Measurements from ENCODE around the gene AP1M1.
"Not testable (repeated sequence)": the region's sequence is repeated elsewhere in the genome, so short reads cannot be mapped to it uniquely, and the experiment has no call there.

DNA sequence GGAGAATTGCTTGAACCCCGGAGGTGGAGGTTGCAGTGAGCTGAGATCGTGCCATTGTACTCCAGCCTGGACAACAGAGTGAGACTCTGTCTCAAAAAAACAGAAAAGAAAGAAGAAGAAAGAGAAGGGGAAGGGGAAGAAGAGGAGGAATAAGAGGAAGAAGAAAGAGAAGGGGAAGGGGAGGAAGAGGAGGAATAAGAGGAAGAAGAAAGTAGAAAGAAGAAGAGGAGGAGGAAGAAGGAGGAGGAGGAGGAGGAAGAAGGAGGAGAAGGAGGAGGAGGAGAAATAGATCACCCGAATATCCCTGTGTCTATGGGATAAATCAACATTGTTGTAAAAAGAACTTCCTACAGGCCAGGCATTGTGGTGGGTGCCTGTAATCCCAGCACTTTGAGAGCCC lies 87.4 kb downstream of the AP1M1 start:
- TF ChIP-seq, protein P1, sequence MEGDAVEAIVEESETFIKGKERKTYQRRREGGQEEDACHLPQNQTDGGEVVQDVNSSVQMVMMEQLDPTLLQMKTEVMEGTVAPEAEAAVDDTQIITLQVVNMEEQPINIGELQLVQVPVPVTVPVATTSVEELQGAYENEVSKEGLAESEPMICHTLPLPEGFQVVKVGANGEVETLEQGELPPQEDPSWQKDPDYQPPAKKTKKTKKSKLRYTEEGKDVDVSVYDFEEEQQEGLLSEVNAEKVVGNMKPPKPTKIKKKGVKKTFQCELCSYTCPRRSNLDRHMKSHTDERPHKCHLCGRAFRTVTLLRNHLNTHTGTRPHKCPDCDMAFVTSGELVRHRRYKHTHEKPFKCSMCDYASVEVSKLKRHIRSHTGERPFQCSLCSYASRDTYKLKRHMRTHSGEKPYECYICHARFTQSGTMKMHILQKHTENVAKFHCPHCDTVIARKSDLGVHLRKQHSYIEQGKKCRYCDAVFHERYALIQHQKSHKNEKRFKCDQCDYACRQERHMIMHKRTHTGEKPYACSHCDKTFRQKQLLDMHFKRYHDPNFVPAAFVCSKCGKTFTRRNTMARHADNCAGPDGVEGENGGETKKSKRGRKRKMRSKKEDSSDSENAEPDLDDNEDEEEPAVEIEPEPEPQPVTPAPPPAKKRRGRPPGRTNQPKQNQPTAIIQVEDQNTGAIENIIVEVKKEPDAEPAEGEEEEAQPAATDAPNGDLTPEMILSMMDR (IDR thresholded peaks at IDR 0.05; ENCODE audit: low read depth, low read length), result not testable (repeated sequence)
- not testable (repeated sequence) for TF ChIP-seq EZH2phosphoT487 (IDR thresholded peaks at IDR 0.05; ENCODE audit: low read depth)

Data from OCI-LY3 (cell line).